ENCODE measurements around the gene SLC44A4.
"Not testable (repeated sequence)": the region's sequence is repeated elsewhere in the genome, so short reads cannot be mapped to it uniquely, and the experiment has no call there.

The SLC44A4 gene

DNA sequence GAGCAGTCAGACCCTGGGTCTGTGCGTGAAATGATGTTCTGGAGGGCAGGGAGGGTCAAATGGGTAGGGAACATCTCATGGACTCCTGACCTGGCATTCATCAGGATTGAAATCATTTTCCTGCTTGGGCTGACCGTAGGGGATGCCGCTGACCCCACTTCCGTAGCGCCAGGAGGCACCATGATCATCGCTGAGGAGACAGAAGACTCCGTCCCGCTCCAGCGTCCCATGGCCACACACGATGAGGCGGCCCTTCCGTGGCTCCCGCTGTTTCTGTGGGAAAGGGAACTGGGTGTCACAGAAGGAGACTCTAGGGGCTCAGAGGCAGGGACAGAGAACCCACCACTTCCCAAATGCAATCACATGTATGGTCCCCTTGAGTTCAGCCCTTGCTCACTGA is 18.4 kb downstream of the SLC44A4 start:
- Histone ChIP-seq H3K9me3 (ENCODE audit: insufficient read depth, low read length, severe bottlenecking) (no peaks in the 10 kb centered on the region), H3K9ac (ENCODE audit: low read depth, low read length) (no peak overlapping the region), H3K79me2 (ENCODE audit: insufficient read depth, low read length) (peaks cover 11% of the 10 kb centered on the region), H3K27ac (ENCODE audit: low read length) (no peak overlapping the region), H3K4me1 (ENCODE audit: insufficient read depth, low read length) (peaks cover 32% of the 10 kb centered on the region), H2AFZ (ENCODE audit: low read depth, low read length) (no peak overlapping the region), H3K4me3 (ENCODE audit: low read depth in 1 of 2, low read length in 2 of 2) (no peak overlapping the region), H3K36me3 (ENCODE audit: insufficient read depth, low read length) (peaks cover 15% of the 10 kb centered on the region), H4K20me1 (ENCODE audit: insufficient read depth, low read length) (no peaks in the 10 kb centered on the region), H3K4me2 (ENCODE audit: insufficient read depth, low read length) (no peak overlapping the region), H3K27me3 (ENCODE audit: insufficient read depth, low read length, poor library complexity) (no peaks in the 10 kb centered on the region)
- no peak for ATAC-seq (ENCODE audit: insufficient read depth, low read depth)
- TF ChIP-seq EZH2 (IDR thresholded peaks at IDR 0.05; ENCODE audit: borderline replicate concordance, low read depth, low read length, severe bottlenecking) = no peak
- TF ChIP-seq, protein P1, sequence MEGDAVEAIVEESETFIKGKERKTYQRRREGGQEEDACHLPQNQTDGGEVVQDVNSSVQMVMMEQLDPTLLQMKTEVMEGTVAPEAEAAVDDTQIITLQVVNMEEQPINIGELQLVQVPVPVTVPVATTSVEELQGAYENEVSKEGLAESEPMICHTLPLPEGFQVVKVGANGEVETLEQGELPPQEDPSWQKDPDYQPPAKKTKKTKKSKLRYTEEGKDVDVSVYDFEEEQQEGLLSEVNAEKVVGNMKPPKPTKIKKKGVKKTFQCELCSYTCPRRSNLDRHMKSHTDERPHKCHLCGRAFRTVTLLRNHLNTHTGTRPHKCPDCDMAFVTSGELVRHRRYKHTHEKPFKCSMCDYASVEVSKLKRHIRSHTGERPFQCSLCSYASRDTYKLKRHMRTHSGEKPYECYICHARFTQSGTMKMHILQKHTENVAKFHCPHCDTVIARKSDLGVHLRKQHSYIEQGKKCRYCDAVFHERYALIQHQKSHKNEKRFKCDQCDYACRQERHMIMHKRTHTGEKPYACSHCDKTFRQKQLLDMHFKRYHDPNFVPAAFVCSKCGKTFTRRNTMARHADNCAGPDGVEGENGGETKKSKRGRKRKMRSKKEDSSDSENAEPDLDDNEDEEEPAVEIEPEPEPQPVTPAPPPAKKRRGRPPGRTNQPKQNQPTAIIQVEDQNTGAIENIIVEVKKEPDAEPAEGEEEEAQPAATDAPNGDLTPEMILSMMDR (IDR thresholded peaks at IDR 0.05; ENCODE audit: borderline replicate concordance, extremely low read depth, low read length, poor library complexity, severe bottlenecking) = no peak
- no peak for DNase-seq

DNA sequence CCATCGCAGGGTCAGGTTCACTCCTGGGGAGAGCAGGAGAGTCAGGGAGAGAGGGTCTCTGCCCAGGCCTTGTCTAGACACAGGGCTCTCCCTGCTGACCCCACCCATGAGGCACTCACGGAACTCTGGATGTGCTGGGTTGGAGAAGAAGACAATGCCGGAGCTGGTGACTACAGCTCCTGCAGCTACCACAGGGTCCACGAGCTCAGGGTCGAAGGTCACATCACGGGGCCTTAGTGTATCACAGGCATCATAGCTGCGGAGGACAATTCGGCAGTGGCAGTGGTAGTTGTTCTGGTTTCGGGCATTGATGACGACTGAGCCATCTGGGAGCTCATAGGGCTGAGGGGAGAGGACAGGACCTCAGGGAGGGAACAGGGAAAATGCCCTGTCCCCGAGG is 18.9 kb downstream of the SLC44A4 start:
- Histone ChIP-seq H3K4me2 (ENCODE audit: insufficient read depth, low read length) (no peak overlapping the region), H2AFZ (ENCODE audit: low read depth, low read length) (no peak overlapping the region), H3K79me2 (ENCODE audit: insufficient read depth, low read length) (peaks cover 11% of the 10 kb centered on the region), H3K9ac (ENCODE audit: low read depth, low read length) (no peak overlapping the region), H3K27ac (ENCODE audit: low read length) (no peak overlapping the region), H3K9me3 (ENCODE audit: insufficient read depth, low read length, severe bottlenecking) (no peaks in the 10 kb centered on the region), H3K4me3 (ENCODE audit: low read depth in 1 of 2, low read length in 2 of 2) (no peak overlapping the region), H3K27me3 (ENCODE audit: insufficient read depth, low read length, poor library complexity) (no peaks in the 10 kb centered on the region), H3K36me3 (ENCODE audit: insufficient read depth, low read length) (peaks cover 15% of the 10 kb centered on the region), H3K4me1 (ENCODE audit: insufficient read depth, low read length) (peaks cover 30% of the 10 kb centered on the region), H4K20me1 (ENCODE audit: insufficient read depth, low read length) (no peaks in the 10 kb centered on the region)
- TF ChIP-seq EZH2 (IDR thresholded peaks at IDR 0.05; ENCODE audit: borderline replicate concordance, low read depth, low read length, severe bottlenecking) = no peak
- TF ChIP-seq, protein P1 (IDR thresholded peaks at IDR 0.05; ENCODE audit: borderline replicate concordance, extremely low read depth, low read length, poor library complexity, severe bottlenecking) = no peak
- DNase-seq (no peak), ATAC-seq (ENCODE audit: insufficient read depth, low read depth) (no peak)

DNA sequence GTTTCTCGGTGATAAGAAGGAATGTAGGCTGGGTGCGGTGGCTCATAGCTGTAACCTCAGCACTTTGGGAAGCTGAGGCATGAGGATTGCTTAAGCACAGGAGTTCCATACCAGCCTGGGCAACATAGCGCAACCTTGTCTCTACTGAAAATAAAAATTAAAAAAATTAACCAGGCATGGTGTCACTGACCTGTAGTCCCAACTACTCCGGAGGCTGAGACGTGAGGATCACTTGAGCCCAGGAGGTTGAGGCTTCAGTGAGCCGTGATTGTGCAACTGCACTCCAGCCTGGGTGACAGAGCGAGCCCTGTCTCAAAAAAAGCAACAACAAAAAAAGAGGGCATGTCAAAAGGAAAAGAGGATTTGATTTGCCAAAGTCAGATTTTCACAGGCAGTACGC is 20.1 kb downstream of the SLC44A4 start:
- peaks cover 19% of the 10 kb centered on the region for H3K4me1 ChIP-seq (ENCODE audit: insufficient read depth, low read length)
- TF ChIP-seq, protein P1 (IDR thresholded peaks at IDR 0.05; ENCODE audit: borderline replicate concordance, extremely low read depth, low read length, poor library complexity, severe bottlenecking) = no peak
- no peak for TF ChIP-seq EZH2 (IDR thresholded peaks at IDR 0.05; ENCODE audit: borderline replicate concordance, low read depth, low read length, severe bottlenecking)

DNA sequence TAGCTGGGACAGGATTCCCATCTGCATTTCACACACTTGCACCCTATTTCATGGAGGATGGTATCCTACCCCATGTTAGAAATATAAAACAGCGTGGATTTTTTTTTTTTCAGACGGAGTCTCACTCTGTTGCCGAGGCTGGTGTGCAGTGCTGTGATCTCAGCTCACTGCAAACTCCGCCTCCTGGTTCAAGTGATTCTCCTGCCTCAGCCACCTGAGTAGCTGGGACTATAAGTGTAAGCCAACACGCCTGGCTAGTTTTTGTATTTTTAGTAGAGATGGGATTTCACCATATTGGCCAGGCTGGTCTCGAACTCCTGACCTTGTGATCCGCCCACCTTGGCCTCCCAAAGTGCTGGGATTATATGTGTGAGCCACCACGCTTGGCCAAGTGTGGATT is 21.0 kb downstream of the SLC44A4 start:
- H3K9me3 ChIP-seq (ENCODE audit: insufficient read depth, low read length, severe bottlenecking); DNase-seq; ATAC-seq (ENCODE audit: insufficient read depth, low read depth); H3K4me3 ChIP-seq (ENCODE audit: low read depth in 1 of 2, low read length in 2 of 2); H2AFZ ChIP-seq (ENCODE audit: low read depth, low read length); H3K27me3 ChIP-seq (ENCODE audit: insufficient read depth, low read length, poor library complexity); H3K4me2 ChIP-seq (ENCODE audit: insufficient read depth, low read length); H3K9ac ChIP-seq (ENCODE audit: low read depth, low read length); H3K27ac ChIP-seq (ENCODE audit: low read length); H4K20me1 ChIP-seq (ENCODE audit: insufficient read depth, low read length); H3K79me2 ChIP-seq (ENCODE audit: insufficient read depth, low read length): not testable (repeated sequence)
- H3K4me1 ChIP-seq (ENCODE audit: insufficient read depth, low read length) = peaks cover 16% of the 10 kb centered on the region
- peaks cover 15% of the 10 kb centered on the region for H3K36me3 ChIP-seq (ENCODE audit: insufficient read depth, low read length)

More for the DNA sequence above, 20.1 kb downstream of the SLC44A4 start:
- Histone ChIP-seq H2AFZ (ENCODE audit: low read depth, low read length) (no peak overlapping the region), H3K9ac (ENCODE audit: low read depth, low read length) (no peak overlapping the region), H3K9me3 (ENCODE audit: insufficient read depth, low read length, severe bottlenecking) (no peaks in the 10 kb centered on the region), H3K79me2 (ENCODE audit: insufficient read depth, low read length) (peaks cover 11% of the 10 kb centered on the region), H3K27me3 (ENCODE audit: insufficient read depth, low read length, poor library complexity) (no peaks in the 10 kb centered on the region), H3K4me3 (ENCODE audit: low read depth in 1 of 2, low read length in 2 of 2) (no peak overlapping the region), H4K20me1 (ENCODE audit: insufficient read depth, low read length) (no peaks in the 10 kb centered on the region), H3K4me2 (ENCODE audit: insufficient read depth, low read length) (no peak overlapping the region), H3K36me3 (ENCODE audit: insufficient read depth, low read length) (peaks cover 15% of the 10 kb centered on the region), H3K27ac (ENCODE audit: low read length) (no peak overlapping the region)
- no peak for ATAC-seq (ENCODE audit: insufficient read depth, low read depth)
- DNase-seq = no peak

DNA sequence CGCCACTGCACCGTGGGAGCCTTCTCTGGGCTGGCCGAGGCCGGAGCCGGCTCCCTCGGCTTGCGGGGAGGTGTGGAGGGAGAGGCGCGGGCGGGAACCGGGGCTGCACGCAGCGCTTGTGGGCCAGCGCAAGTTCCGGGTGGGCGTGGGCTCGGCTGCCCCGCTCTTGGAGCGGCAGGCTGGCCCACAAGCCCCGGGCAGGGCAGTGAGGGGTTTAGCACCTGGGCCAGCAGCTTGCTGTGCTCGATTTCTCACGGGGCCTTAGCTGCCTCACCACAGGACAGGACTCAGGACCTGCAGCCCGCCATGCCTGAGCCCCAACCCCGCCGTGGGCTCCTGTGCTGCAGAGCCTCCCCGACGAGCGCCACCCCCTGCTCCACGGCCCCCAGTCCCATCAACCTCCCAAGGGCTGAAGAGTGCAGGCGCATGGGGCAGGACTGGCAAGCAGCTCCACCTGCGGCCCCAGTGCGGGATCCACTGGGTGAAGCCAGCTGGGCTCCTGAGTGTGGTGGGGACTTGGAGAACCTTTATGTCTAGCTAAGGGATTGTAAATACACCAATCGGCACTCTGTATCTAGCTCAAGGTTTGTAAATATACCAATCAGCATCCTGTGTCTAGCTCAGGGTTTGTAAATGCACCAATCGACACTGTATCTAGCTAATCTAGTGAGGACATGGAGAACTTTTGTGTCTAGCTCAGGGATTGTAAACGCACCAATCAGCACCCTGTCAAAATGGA is 26.6 kb downstream of the SLC44A4 start:
- not testable (repeated sequence) for H4K20me1 ChIP-seq (ENCODE audit: insufficient read depth, low read length); H2AFZ ChIP-seq (ENCODE audit: low read depth, low read length); H3K27ac ChIP-seq (ENCODE audit: low read length); ATAC-seq (ENCODE audit: insufficient read depth, low read depth); H3K9me3 ChIP-seq (ENCODE audit: insufficient read depth, low read length, severe bottlenecking); H3K79me2 ChIP-seq (ENCODE audit: insufficient read depth, low read length); H3K4me3 ChIP-seq (ENCODE audit: low read depth in 1 of 2, low read length in 2 of 2); H3K27me3 ChIP-seq (ENCODE audit: insufficient read depth, low read length, poor library complexity); DNase-seq; H3K4me2 ChIP-seq (ENCODE audit: insufficient read depth, low read length); H3K4me1 ChIP-seq (ENCODE audit: insufficient read depth, low read length); H3K36me3 ChIP-seq (ENCODE audit: insufficient read depth, low read length); H3K9ac ChIP-seq (ENCODE audit: low read depth, low read length)

All from DND-41 (cell line).